GM06990 (cell line): ENCODE data around the gene KNG1.
"Not testable (repeated sequence)": the region's sequence is repeated elsewhere in the genome, so short reads cannot be mapped to it uniquely, and the experiment has no call there.

Source experiments
- DNase-seq: peaks from one replicate; pipeline ENCODE4 v3.0.0-alpha.2; 2011; ENCODE audit not compliant: insufficient read length; ENCODE audit errors: extremely low read depth
- H3K27me3 ChIP-seq: replicated peaks from 2 replicates; pipeline ENCODE4 v1.6.0; 2011; ENCODE audit warnings: low read length; ENCODE audit not compliant: control insufficient read depth, insufficient read depth
- H3K36me3 ChIP-seq: 2 replicates; pipeline ENCODE4 v1.5.1; 2011; ENCODE audit warnings: low read length; ENCODE audit not compliant: control insufficient read depth, insufficient read depth
- H3K4me3 ChIP-seq: replicated peaks from 2 replicates; pipeline ENCODE4 v1.5.1; 2011; ENCODE audit warnings: low read depth, mild to moderate bottlenecking, control low read depth, low read length
- TF ChIP-seq, protein P1 (sequence below): IDR thresholded peaks from 2 replicates; pipeline ENCODE4 v1.5.1; 2011; ENCODE audit warnings: low read length, control low read depth, mild to moderate bottlenecking, inconsistent platforms; ENCODE audit not compliant: insufficient read depth, poor library complexity, severe bottlenecking

Gene KNG1

DNA sequence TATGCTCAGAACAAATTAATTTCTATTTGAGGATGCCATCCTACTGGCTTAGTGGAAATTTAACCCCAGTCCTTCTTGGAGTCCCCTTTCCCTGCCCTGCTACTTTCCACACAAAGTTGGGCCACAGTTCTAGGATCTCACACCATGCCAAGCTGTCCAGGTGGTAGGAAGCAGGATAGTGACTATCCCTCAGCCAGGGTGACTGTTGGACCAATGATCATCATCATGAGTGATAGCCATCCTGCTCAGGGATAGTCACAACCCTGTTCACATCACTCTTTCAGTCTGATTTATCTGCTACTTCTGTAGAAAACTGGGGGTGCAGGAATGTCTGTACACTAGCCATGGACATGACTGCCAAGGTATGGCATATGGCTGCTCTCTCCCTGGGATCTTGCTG is 38.6 kb upstream of the KNG1 start:
- Histone ChIP-seq H3K36me3 (no peaks in the 10 kb centered on the region), H3K4me3 (no peak overlapping the region), H3K27me3 (peaks cover 2% of the 10 kb centered on the region)
- TF ChIP-seq, protein P1, sequence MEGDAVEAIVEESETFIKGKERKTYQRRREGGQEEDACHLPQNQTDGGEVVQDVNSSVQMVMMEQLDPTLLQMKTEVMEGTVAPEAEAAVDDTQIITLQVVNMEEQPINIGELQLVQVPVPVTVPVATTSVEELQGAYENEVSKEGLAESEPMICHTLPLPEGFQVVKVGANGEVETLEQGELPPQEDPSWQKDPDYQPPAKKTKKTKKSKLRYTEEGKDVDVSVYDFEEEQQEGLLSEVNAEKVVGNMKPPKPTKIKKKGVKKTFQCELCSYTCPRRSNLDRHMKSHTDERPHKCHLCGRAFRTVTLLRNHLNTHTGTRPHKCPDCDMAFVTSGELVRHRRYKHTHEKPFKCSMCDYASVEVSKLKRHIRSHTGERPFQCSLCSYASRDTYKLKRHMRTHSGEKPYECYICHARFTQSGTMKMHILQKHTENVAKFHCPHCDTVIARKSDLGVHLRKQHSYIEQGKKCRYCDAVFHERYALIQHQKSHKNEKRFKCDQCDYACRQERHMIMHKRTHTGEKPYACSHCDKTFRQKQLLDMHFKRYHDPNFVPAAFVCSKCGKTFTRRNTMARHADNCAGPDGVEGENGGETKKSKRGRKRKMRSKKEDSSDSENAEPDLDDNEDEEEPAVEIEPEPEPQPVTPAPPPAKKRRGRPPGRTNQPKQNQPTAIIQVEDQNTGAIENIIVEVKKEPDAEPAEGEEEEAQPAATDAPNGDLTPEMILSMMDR = no peak
- DNase-seq = no peak

GRCh38 chr3:186679151-186679550 is 38.0 kb upstream of the KNG1 start:
- H3K4me3 ChIP-seq = no peak overlapping the region
- H3K36me3 ChIP-seq = no peaks in the 10 kb centered on the region
- peaks cover 2% of the 10 kb centered on the region for H3K27me3 ChIP-seq
- DNase-seq = no peak
- TF ChIP-seq, protein P1 = no peak

DNA sequence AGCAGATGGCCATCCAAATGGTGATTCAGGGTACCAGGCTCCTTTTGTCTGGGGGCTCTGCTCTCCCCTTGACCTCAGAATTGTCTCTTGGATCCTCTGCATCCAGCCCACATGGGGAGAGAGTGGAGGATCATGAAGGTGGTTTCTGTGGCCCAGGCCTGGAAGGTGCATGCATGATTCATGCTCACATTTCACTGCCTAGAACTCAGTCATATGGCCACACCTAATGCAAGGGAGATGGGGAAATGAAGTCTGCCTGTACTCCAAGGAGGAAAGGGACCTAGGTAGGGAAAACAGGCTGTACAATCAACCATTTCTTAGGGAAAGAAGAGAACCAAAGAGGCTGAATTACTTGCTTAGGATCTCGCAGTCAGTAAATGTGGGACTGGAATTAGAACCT is 36.3 kb upstream of the KNG1 start:
- DNase-seq = no peak
- Histone ChIP-seq H3K27me3 (no peaks in the 10 kb centered on the region), H3K36me3 (no peaks in the 10 kb centered on the region), H3K4me3 (no peak overlapping the region)
- TF ChIP-seq, protein P1 = no peak

DNA sequence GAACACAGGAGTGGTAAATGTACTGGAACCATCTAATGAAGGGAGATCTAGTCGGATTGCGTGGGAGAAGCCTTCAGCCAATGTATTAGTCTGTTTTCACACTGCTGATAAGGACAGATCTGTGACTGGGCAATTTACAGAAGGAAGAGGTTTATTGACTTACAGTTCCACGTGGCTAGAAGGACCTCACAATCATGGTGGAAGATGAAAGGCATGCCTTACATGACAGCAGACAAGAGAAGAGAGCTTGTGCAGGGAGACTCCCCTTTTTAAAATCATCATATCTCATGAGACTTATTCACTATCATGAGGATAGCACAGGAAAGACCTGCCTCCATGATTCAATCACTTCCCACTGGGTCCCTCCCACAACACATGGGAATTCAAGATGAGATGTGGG is 34.3 kb upstream of the KNG1 start:
- DNase-seq = no peak
- TF ChIP-seq, protein P1 = no peak
- no peak overlapping the region for H3K4me3 ChIP-seq
- H3K27me3 ChIP-seq = no peaks in the 10 kb centered on the region
- H3K36me3 ChIP-seq = no peaks in the 10 kb centered on the region

- TF ChIP-seq, protein P1 = no peak
- DNase-seq = no peak
- H3K4me3 ChIP-seq = no peak overlapping the region
- H3K27me3 ChIP-seq = no peaks in the 10 kb centered on the region
- no peaks in the 10 kb centered on the region for H3K36me3 ChIP-seq
Observed at GRCh38 chr3:186683979-186684378, 33.2 kb upstream of the KNG1 start.

GRCh38 chr3:186686475-186686874 is 30.7 kb upstream of the KNG1 start:
- H3K36me3 ChIP-seq, H3K27me3 ChIP-seq, H3K4me3 ChIP-seq, DNase-seq: not testable (repeated sequence)
